Measurements from ENCODE around the gene NCKAP5. TPM values are rescaled to one million over a fixed set of nuclear protein-coding genes. Genes with fewer than 3 reads are reported as not detected.

The NCKAP5 gene
- total RNA-seq, 1 donor from 2014 or later, result 0.46 TPM

DNA sequence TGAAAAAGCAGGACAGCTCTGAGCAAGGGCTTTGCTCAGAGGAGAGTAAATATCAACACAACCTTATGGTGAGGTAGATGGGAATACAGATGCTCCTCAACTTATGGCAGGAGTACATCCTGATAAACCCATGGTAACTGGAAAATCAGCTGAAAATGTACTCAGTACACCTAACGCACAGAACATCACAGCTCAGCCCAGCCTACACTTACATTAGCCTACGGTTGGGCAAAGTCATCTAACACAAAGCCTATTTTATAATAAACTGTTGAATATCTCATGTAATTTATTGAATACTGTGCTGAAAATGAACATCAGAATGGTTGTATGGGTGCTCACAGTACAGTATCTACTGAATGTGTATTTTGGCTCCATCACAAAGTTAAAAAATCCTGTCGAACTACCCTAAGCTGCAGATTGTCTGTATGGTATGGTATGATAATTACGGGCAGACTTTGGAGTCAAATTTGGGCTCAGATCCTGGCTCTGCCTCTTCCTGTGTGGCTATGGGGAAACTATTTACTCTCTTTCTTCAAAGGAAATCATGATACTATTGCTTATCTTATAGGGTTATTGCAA lies 778.0 kb downstream of the NCKAP5 start:
- Mint-ChIP-seq H3K27ac (ENCODE audit: unreplicated experiment) (no peak overlapping the region), H3K4me3 (ENCODE audit: unreplicated experiment) (no peak overlapping the region), H3K27me3 (ENCODE audit: unreplicated experiment) (no peaks in the 10 kb centered on the region), H3K4me1 (ENCODE audit: unreplicated experiment) (no peaks in the 10 kb centered on the region), H3K9me3 (ENCODE audit: unreplicated experiment) (peaks cover 8% of the 10 kb centered on the region), H3K36me3 (ENCODE audit: unreplicated experiment) (no peaks in the 10 kb centered on the region)
- no peak for DNase-seq (ENCODE audit: extremely low spot score, unreplicated experiment)
- TF ChIP-seq, protein P1, sequence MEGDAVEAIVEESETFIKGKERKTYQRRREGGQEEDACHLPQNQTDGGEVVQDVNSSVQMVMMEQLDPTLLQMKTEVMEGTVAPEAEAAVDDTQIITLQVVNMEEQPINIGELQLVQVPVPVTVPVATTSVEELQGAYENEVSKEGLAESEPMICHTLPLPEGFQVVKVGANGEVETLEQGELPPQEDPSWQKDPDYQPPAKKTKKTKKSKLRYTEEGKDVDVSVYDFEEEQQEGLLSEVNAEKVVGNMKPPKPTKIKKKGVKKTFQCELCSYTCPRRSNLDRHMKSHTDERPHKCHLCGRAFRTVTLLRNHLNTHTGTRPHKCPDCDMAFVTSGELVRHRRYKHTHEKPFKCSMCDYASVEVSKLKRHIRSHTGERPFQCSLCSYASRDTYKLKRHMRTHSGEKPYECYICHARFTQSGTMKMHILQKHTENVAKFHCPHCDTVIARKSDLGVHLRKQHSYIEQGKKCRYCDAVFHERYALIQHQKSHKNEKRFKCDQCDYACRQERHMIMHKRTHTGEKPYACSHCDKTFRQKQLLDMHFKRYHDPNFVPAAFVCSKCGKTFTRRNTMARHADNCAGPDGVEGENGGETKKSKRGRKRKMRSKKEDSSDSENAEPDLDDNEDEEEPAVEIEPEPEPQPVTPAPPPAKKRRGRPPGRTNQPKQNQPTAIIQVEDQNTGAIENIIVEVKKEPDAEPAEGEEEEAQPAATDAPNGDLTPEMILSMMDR (IDR thresholded peaks at IDR 0.05), result no peak

DNA sequence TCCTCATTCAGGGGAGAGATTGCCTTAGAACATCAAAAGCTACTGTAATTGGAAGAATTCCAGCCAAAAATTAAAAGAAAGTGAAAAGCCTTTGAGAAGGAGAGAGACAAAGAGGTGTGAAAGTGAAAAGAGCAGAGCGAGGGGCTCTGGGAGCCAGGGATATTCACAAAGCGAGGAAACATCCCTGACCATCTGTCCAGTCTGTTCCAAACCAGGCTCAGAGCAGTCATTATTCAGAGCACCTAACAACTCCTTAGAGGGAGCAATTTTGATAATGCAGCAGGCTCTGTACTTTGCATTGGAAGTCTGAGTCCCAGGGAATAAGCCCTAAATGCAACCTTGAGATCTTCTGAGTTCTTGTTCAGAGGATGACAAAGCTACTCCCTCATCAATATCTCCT lies 779.2 kb downstream of the NCKAP5 start:
- TF ChIP-seq, protein P1 (IDR thresholded peaks at IDR 0.05), result no peak
- H3K9me3 Mint-ChIP-seq (ENCODE audit: unreplicated experiment), result peaks cover 8% of the 10 kb centered on the region
- H3K36me3 Mint-ChIP-seq (ENCODE audit: unreplicated experiment), result no peaks in the 10 kb centered on the region
- H3K4me1 Mint-ChIP-seq (ENCODE audit: unreplicated experiment), result no peaks in the 10 kb centered on the region
- no peak overlapping the region for H3K4me3 Mint-ChIP-seq (ENCODE audit: unreplicated experiment)
- H3K27me3 Mint-ChIP-seq (ENCODE audit: unreplicated experiment), result no peaks in the 10 kb centered on the region
- H3K27ac Mint-ChIP-seq (ENCODE audit: unreplicated experiment), result no peak overlapping the region
- DNase-seq (ENCODE audit: extremely low spot score, unreplicated experiment), result no peak

DNA sequence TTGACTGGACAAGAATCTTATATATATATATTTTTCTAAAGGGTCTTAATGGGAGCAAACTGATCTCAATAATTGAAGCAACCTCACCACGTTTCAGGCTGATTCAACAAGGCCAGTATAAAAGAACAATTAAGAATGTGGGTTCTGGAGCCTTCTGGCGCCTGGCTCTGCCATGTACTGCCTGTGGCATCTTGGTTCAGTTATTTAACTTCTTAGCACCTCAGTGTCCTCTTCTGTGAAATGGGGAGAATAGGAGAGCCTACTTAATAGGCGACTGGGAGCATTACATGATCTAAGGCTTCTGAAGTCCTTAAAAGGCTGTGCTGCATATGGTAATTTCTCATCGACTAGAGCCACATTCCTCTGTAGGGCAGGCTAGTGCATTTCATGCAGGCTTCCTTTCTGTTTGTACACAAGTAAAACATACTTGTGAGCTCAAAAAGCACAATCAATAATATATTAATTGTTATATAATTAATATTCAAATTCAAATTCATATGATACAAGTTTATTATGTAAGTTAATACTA lies 779.9 kb downstream of the NCKAP5 start:
- no peak overlapping the region for H3K27ac Mint-ChIP-seq (ENCODE audit: unreplicated experiment)
- no peaks in the 10 kb centered on the region for H3K36me3 Mint-ChIP-seq (ENCODE audit: unreplicated experiment)
- H3K4me1 Mint-ChIP-seq (ENCODE audit: unreplicated experiment), result no peaks in the 10 kb centered on the region
- TF ChIP-seq, protein P1 (IDR thresholded peaks at IDR 0.05), result no peak
- DNase-seq (ENCODE audit: extremely low spot score, unreplicated experiment), result no peak
- H3K9me3 Mint-ChIP-seq (ENCODE audit: unreplicated experiment), result peaks cover 8% of the 10 kb centered on the region
- no peaks in the 10 kb centered on the region for H3K27me3 Mint-ChIP-seq (ENCODE audit: unreplicated experiment)
- no peak overlapping the region for H3K4me3 Mint-ChIP-seq (ENCODE audit: unreplicated experiment)

DNA sequence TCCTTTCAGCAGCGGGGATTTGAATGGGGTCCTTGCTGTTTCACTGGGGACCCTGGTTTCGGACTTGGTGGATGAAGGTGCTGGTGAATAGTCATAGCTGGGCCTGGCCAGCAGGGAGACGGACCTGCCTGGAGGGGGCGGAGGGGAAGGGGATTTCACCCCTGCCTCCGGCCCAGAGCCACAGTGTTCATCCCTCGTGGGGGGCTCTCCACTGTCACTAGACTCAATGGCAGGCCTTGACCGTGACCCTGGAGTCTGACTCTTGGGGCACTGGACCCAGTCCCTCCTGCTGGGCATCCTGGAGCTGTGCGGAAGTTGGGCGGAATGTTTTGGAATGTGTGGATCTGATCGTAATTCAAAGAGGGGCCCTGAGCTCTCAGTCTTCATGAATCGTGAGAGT lies 784.4 kb downstream of the NCKAP5 start:
- H3K27ac Mint-ChIP-seq (ENCODE audit: unreplicated experiment), result no peak overlapping the region
- DNase-seq (ENCODE audit: extremely low spot score, unreplicated experiment), result no peak
- H3K4me3 Mint-ChIP-seq (ENCODE audit: unreplicated experiment), result no peak overlapping the region
- H3K4me1 Mint-ChIP-seq (ENCODE audit: unreplicated experiment), result no peaks in the 10 kb centered on the region
- H3K27me3 Mint-ChIP-seq (ENCODE audit: unreplicated experiment), result no peaks in the 10 kb centered on the region
- peaks cover 3% of the 10 kb centered on the region for H3K9me3 Mint-ChIP-seq (ENCODE audit: unreplicated experiment)
- H3K36me3 Mint-ChIP-seq (ENCODE audit: unreplicated experiment), result no peaks in the 10 kb centered on the region
- TF ChIP-seq, protein P1 (IDR thresholded peaks at IDR 0.05), result no peak

DNA sequence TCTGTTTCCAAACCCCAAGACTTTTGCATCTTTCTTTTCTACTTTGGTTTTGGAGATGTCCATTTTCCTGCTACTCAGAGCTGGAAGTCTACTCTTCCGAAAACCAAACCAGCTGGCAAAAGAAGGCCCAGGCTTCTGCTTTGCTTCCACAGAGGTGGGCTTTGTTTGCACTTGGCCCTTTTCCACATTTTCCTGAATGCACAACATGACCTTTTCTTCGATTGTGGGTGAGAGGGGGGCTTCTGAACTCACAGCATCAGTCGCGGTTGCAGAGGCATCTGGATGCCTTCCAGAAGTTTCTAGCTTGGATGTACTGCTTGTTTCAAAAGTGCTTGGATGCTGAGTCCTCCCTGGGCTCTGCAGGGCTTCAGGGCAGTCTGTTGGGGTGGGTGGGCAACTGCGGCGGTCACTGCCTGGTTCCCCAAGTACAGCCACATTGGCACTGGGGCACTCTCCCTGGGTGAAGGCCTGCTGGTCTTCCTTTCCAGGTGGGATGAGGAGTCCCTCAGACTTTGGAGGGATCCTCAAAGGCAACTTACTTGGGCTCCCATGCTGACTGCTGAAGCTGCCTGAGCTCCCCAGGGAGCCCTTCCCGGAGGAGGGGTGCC lies 786.0 kb downstream of the NCKAP5 start:
- Mint-ChIP-seq H3K36me3 (ENCODE audit: unreplicated experiment) (no peaks in the 10 kb centered on the region), H3K9me3 (ENCODE audit: unreplicated experiment) (peaks cover 3% of the 10 kb centered on the region), H3K27ac (ENCODE audit: unreplicated experiment) (no peak overlapping the region), H3K4me1 (ENCODE audit: unreplicated experiment) (no peaks in the 10 kb centered on the region), H3K4me3 (ENCODE audit: unreplicated experiment) (no peak overlapping the region), H3K27me3 (ENCODE audit: unreplicated experiment) (no peaks in the 10 kb centered on the region)
- TF ChIP-seq, protein P1 (IDR thresholded peaks at IDR 0.05), result no peak
- DNase-seq (ENCODE audit: extremely low spot score, unreplicated experiment), result no peak

Data from osteocyte (in vitro differentiated cells).